ENCODE data around the gene SH3GL2. TPM values are rescaled to one million over a fixed set of nuclear protein-coding genes. Genes with fewer than 3 reads are reported as not detected.
"Not testable (repeated sequence)": the region's sequence is repeated elsewhere in the genome, so short reads cannot be mapped to it uniquely, and the experiment has no call there.

SH3GL2 gene
- total and polyA plus RNA-seq, 8 donors: 0.47 to 17.3 (median 1.7) TPM

DNA sequence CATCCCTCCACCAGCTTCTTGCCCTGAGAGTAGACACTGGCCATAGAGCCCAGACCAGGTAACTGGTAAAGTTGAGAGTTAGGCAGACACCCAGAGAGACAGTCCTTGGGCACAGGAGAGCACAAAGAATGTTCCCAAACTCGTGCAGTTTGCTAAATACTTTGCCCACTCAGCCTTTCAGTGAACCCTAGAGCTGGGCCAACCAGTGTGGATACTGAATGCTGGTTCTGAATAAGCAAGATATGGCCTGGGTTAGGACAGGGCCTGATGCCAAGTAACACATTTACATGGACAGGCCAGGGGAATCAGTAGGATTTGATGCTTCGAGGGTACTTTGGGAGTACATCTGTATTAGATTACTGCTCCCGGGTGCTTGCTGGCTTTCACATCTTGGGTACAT lies 185.4 kb downstream of the SH3GL2 start:
- FAIRE-seq (no peak), DNase-seq (no peak), ATAC-seq (no peak)
- no peak overlapping the region for H3K4me3 ChIP-seq
- no peaks in the 10 kb centered on the region for H3K4me1 ChIP-seq
- no peaks in the 10 kb centered on the region for H3K36me3 ChIP-seq
- H3K27me3 ChIP-seq: no peaks in the 10 kb centered on the region
- intact Hi-C loops (cut with DNase I): no loop called here
- 54 to 59% methylated on average over 2 to 3 of the region's 3 CpGs for WGBS, 2 donors
- H3K9me3 ChIP-seq: no peaks in the 10 kb centered on the region
- H3K27ac ChIP-seq: no peak overlapping the region
- TF ChIP-seq, protein P1, sequence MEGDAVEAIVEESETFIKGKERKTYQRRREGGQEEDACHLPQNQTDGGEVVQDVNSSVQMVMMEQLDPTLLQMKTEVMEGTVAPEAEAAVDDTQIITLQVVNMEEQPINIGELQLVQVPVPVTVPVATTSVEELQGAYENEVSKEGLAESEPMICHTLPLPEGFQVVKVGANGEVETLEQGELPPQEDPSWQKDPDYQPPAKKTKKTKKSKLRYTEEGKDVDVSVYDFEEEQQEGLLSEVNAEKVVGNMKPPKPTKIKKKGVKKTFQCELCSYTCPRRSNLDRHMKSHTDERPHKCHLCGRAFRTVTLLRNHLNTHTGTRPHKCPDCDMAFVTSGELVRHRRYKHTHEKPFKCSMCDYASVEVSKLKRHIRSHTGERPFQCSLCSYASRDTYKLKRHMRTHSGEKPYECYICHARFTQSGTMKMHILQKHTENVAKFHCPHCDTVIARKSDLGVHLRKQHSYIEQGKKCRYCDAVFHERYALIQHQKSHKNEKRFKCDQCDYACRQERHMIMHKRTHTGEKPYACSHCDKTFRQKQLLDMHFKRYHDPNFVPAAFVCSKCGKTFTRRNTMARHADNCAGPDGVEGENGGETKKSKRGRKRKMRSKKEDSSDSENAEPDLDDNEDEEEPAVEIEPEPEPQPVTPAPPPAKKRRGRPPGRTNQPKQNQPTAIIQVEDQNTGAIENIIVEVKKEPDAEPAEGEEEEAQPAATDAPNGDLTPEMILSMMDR (IDR thresholded peaks at IDR 0.05): no peak

DNA sequence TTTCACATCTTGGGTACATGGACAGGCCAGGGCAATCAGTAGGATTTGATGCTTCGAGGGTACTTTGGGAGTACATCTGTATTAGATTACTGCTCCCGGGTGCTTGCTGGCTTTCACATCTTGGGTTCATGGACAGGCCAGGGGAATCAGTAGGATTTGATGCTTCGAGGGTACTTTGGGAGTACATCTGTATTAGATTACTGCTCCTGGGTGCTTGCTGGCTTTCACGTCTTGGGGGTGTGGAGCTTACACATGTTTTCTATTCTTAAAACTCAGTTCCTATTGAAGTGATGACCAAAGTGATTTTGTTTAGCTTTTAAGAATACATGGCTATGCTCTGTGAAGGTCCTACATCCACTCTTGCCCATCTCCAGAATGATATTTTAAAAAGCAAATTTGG lies 186.3 kb downstream of the SH3GL2 start:
- H3K9me3 ChIP-seq; H3K4me1 ChIP-seq; intact Hi-C loops (cut with DNase I); ATAC-seq; H3K36me3 ChIP-seq; H3K27me3 ChIP-seq; DNase-seq; H3K27ac ChIP-seq; FAIRE-seq; H3K4me3 ChIP-seq: not testable (repeated sequence)
- WGBS, 2 donors: 59 to 78% methylated on average over 3 to 4 of the region's 4 CpGs

DNA sequence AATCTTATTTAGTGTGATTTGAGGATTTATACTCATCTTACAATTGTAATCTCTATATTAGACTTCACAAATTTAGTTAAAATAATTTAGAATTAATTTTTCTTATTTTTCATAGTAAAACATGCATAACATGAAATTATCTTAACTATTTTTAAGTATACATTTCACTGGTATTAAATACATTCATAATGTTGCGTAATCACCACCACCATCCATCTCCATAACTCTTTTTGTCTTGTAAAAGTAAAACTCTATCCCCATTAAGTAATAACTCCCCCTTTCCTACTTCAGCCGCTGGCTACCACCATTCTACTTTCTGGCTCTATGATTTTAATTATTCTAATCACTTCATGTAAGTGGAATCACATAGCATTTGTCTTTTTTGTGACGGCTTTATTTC lies 193.4 kb downstream of the SH3GL2 start:
- Histone ChIP-seq H3K36me3 (no peaks in the 10 kb centered on the region), H3K27ac (no peak overlapping the region), H3K27me3 (no peaks in the 10 kb centered on the region), H3K4me1 (no peaks in the 10 kb centered on the region), H3K4me3 (no peak overlapping the region), H3K9me3 (no peaks in the 10 kb centered on the region)
- no peak for ATAC-seq
- no peak for DNase-seq
- no peak for FAIRE-seq
- TF ChIP-seq, protein P1 (IDR thresholded peaks at IDR 0.05): no peak
- intact Hi-C loops (cut with DNase I): no loop called here
- 79 to 85% methylated on average over 3 of the region's 3 CpGs for WGBS, 2 donors

DNA sequence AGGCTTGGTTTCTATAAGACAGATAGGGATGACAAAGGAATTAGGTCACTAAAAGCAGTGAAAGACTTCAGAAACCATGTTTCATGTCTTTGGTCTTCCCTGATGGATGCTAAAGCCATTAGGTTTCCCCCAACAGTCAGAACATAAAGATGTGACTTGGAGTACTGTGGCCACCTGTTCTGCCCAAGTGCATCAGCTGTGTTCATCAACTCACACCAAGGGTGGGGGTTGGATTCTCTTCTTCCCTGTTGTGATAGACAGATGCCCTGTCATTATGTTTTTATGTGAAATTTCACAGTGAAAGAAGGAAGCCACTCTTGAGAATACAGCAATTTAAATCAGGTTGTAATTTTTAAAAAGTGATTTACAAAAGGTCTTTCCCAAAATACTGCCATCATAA lies 196.8 kb downstream of the SH3GL2 start:
- no peaks in the 10 kb centered on the region for H3K4me1 ChIP-seq
- no peak overlapping the region for H3K4me3 ChIP-seq
- no peak overlapping the region for H3K27ac ChIP-seq
- no peak for ATAC-seq
- no peaks in the 10 kb centered on the region for H3K36me3 ChIP-seq
- TF ChIP-seq, protein P1 (IDR thresholded peaks at IDR 0.05): no peak
- FAIRE-seq: no peak
- H3K9me3 ChIP-seq: no peaks in the 10 kb centered on the region
- DNase-seq: no peak
- no peaks in the 10 kb centered on the region for H3K27me3 ChIP-seq
- intact Hi-C loops (cut with DNase I): no loop called here

DNA sequence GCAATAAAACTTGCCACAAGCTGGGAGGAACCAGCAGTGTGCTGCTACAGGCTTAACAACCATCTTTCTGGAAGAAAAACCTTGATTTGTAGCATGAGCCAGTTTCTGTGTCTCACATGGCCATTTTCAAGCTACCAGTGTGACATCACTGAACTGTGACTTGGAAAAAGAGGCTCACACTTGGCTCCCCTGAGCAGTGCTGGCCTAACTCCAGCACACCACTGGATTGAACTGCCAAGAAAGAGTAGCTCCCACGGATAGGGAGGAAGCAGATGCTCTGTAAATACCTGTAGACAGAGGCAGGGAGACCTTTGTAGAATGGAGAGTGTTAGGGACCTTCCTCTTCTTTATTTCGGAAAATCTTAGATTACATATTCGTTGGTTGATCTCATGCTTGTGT lies 197.9 kb downstream of the SH3GL2 start:
- H3K36me3 ChIP-seq: no peaks in the 10 kb centered on the region
- TF ChIP-seq, protein P1 (IDR thresholded peaks at IDR 0.05): no peak
- WGBS, 2 donors: 19 to 20% methylated on average over 3 of the region's 3 CpGs
- no peaks in the 10 kb centered on the region for H3K9me3 ChIP-seq
- DNase-seq (peak in 2 of 6 donors; percentile 19 to 26), FAIRE-seq (no peak), ATAC-seq (peak in 3 of 4 donors; percentile 31 to 52 (median 49))
- H3K27me3 ChIP-seq: no peaks in the 10 kb centered on the region
- intact Hi-C loops (cut with DNase I): no loop called here
- no peak overlapping the region for H3K4me3 ChIP-seq
- H3K27ac ChIP-seq: no peak overlapping the region
- H3K4me1 ChIP-seq: no peaks in the 10 kb centered on the region

GRCh38 chr9:17777465-17777864 lies 198.6 kb downstream of the SH3GL2 start:
- Histone ChIP-seq H3K9me3 (no peaks in the 10 kb centered on the region), H3K27ac (no peak overlapping the region), H3K4me3 (no peak overlapping the region), H3K27me3 (no peaks in the 10 kb centered on the region), H3K36me3 (no peaks in the 10 kb centered on the region), H3K4me1 (no peaks in the 10 kb centered on the region)
- TF ChIP-seq, protein P1 (IDR thresholded peaks at IDR 0.05): no peak
- ATAC-seq: no peak
- intact Hi-C loops (cut with DNase I): no loop called here
- 62 to 86% methylated on average over 3 of the region's 3 CpGs for WGBS, 2 donors
- no peak for FAIRE-seq
- DNase-seq: no peak
